Thyroid gland (tissue), 4 donors: ENCODE measurements around the gene PROB1. TPM values are rescaled to one million over a fixed set of nuclear protein-coding genes. Genes with fewer than 3 reads are reported as not detected.

Source experiments
- DNase-seq, 2 donors: peaks; one replicate each; pipeline ENCODE4 v3.0.0-alpha.2; 2019
- H3K27ac ChIP-seq, 3 donors: fragments of 200-600 bp; sonication (generic); 1 replicate in 2 of 3; 2 replicates in 1 of 3; pipeline ENCODE4 v1.5.1; 2016 to 2019; ENCODE audit warnings: mild to moderate bottlenecking in 1 of 3, moderate library complexity in 1 of 3
- H3K27me3 ChIP-seq: fragments of 200-600 bp; sonication (generic); one replicate; pipeline ENCODE4 v1.5.1; 2019
- H3K36me3 ChIP-seq, 2 donors: fragments of 200-600 bp; sonication (generic); one replicate each; pipeline ENCODE4 v1.5.1; 2016 to 2019
- H3K4me1 ChIP-seq, 2 donors: fragments of 200-600 bp; sonication (generic); one replicate each; pipeline ENCODE4 v1.5.1; 2017 to 2019
- H3K4me3 ChIP-seq, 3 donors: fragments of 200-600 bp; sonication (generic); replicated peaks in 1 of 3; 1 replicate in 2 of 3; 2 replicates in 1 of 3; pipeline ENCODE4 v1.5.1; 2016; ENCODE audit warnings: mild to moderate bottlenecking in 1 of 3
- H3K9me3 ChIP-seq: fragments of 200-600 bp; sonication (generic); one replicate; pipeline ENCODE4 v1.5.1; 2017
- CTCF ChIP-seq, 6 experiments: fragments of 200-600 bp in 3 of 6; fragments of 450-650 bp in 3 of 6; sonication (generic) in 3 of 6; IDR thresholded peaks; one replicate each; pipeline ENCODE4 v1.5.1; 2016 to 2019; ENCODE audit warnings: antibody characterized with exemption in 6 of 6, mild to moderate bottlenecking in 2 of 6, inconsistent platforms in 1 of 6, moderate library complexity in 1 of 6
- POLR2A ChIP-seq, 2 donors: fragments of 450-650 bp; IDR thresholded peaks; one replicate each; pipeline ENCODE4 v1.6.1; 2017; ENCODE audit warnings: antibody characterized with exemption in 2 of 2, mild to moderate bottlenecking in 2 of 2, moderate library complexity in 1 of 2
- WGBS, 2 donors: methylation state at CpG; one replicate each; pipeline ENCODE4 v1.1.5; 2017; 5-methylcytosine and 5-hydroxymethylcytosine counted together
- intact Hi-C: fragments of 100-400 bp; cut with DNase I; formaldehyde crosslinking; loops from one replicate; pipeline ENCODE4 v1.15.1; 2023
- total RNA-seq, 4 donors: library from RNA; depleted of rRNA; stranded (reverse); fragments of >200 nt; gene quantifications; one replicate each; pipeline ENCODE4 v1.2.3, GENCODE V29; 2016

Gene PROB1
- total RNA-seq, 4 donors from 2014 or later = 1.6 to 4.2 (median 1.9) TPM

GRCh38 chr5:139394123-139394653 is 716 bp downstream of the PROB1 start:
- peak overlapping the region in 1 of 3 donors; percentile 56 for H3K27ac ChIP-seq
- intact Hi-C loops = no loop called here
- H3K4me1 ChIP-seq = peaks cover 15 to 36% of the 10 kb centered on the region in 2 donors

GRCh38 chr5:139393497-139394122 is 1.3 kb downstream of the PROB1 start:
- Histone ChIP-seq H3K4me3 (peak overlapping the region in 2 of 3 donors; percentile 21 to 36), H3K36me3 (no peaks in the 10 kb centered on the region), H3K9me3 (no peaks in the 10 kb centered on the region), H3K27ac (no peak overlapping the region), H3K27me3 (no peaks in the 10 kb centered on the region), H3K4me1 (peaks cover 15 to 39% of the 10 kb centered on the region in 2 donors)
- intact Hi-C loops = no loop called here
- WGBS, 2 donors = 6 to 15% methylated on average over 39 to 43 of the region's 49 CpGs
- no peak for DNase-seq
- TF ChIP-seq CTCF (IDR thresholded peaks at IDR 0.05) = no peak
- no peak for TF ChIP-seq POLR2A (IDR thresholded peaks at IDR 0.05)

More at GRCh38 chr5:139394123-139394653, 716 bp downstream of the PROB1 start:
- peak; percentile 38 to 61 for DNase-seq
- WGBS, 2 donors = 0% methylated on average over 16 of the region's 62 CpGs; no CpG with 5 or more reads in 1 of the 2 donors
- Histone ChIP-seq H3K9me3 (no peaks in the 10 kb centered on the region), H3K36me3 (no peaks in the 10 kb centered on the region), H3K4me3 (peak overlapping the region in 2 of 3 donors; percentile 21 to 36), H3K27me3 (no peaks in the 10 kb centered on the region)
- TF ChIP-seq POLR2A (IDR thresholded peaks at IDR 0.05) (no peak), CTCF (IDR thresholded peaks at IDR 0.05) (peak in 2 of 6 experiments; percentile 56 to 58)

GRCh38 chr5:139392678-139393496 is 2.0 kb downstream of the PROB1 start:
- DNase-seq = peak; percentile 49
- peak overlapping the region in 2 of 3 donors; percentile 9 to 36 for H3K4me3 ChIP-seq
- TF ChIP-seq POLR2A (IDR thresholded peaks at IDR 0.05) (no peak), CTCF (IDR thresholded peaks at IDR 0.05) (peak in 5 of 6 experiments; percentile 21 to 62 (median 44))
- intact Hi-C loops = no loop called here
- peaks cover 23 to 46% of the 10 kb centered on the region in 2 donors for H3K4me1 ChIP-seq
- no peaks in the 10 kb centered on the region for H3K36me3 ChIP-seq
- no peak overlapping the region for H3K27ac ChIP-seq
- WGBS, 2 donors = 8 to 13% methylated on average over 15 to 32 of the region's 77 CpGs
- no peaks in the 10 kb centered on the region for H3K27me3 ChIP-seq
- H3K9me3 ChIP-seq = no peaks in the 10 kb centered on the region

GRCh38 chr5:139392324-139392677 is 2.6 kb downstream of the PROB1 start:
- intact Hi-C loops = no loop called here
- 27% methylated on average over 22 of the region's 36 CpGs; no CpG with 5 or more reads in 1 of the 2 donors for WGBS, 2 donors
- no peaks in the 10 kb centered on the region for H3K27me3 ChIP-seq
- H3K4me1 ChIP-seq = peaks cover 27 to 51% of the 10 kb centered on the region in 2 donors
- H3K27ac ChIP-seq = no peak overlapping the region
- no peak for DNase-seq
- no peaks in the 10 kb centered on the region for H3K36me3 ChIP-seq
- peak overlapping the region in 1 of 3 donors; percentile 36 for H3K4me3 ChIP-seq
- no peaks in the 10 kb centered on the region for H3K9me3 ChIP-seq
- TF ChIP-seq CTCF (IDR thresholded peaks at IDR 0.05) (no peak), POLR2A (IDR thresholded peaks at IDR 0.05) (no peak)
